AG09319 (cell line): Measurements from ENCODE around the gene LUZP1.

Experiments used
- DNase-seq: peaks from one replicate; pipeline ENCODE4 v3.0.0-alpha.2; 2010; ENCODE audit warnings: low read depth; ENCODE audit errors: extremely low read depth
- TF ChIP-seq, protein P1 (sequence below): IDR thresholded peaks from 2 replicates; pipeline ENCODE4 v1.5.1; 2011; ENCODE audit warnings: low read depth, mild to moderate bottlenecking, inconsistent platforms, low read length, moderate library complexity

LUZP1 gene

DNA sequence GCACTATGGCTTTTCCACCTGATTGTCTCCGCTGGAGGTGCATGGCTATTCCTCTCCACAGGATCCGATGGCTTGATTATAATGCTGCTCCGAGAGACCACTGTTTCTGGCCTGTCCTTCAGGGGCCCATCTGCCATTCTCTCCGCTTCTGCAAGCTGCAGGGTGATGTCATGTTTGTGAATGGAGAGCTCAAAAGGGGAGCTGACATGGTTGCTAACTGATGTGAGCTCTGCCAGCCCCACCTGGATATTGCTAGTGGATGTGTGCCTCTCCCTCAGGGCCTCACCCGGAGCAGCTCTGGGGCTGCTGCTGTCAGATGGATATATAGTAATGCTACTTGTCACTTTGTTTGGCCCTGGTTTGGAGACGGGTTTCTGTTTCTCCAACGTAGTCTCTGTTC is 77.1 kb downstream of the LUZP1 start:
- TF ChIP-seq, protein P1, sequence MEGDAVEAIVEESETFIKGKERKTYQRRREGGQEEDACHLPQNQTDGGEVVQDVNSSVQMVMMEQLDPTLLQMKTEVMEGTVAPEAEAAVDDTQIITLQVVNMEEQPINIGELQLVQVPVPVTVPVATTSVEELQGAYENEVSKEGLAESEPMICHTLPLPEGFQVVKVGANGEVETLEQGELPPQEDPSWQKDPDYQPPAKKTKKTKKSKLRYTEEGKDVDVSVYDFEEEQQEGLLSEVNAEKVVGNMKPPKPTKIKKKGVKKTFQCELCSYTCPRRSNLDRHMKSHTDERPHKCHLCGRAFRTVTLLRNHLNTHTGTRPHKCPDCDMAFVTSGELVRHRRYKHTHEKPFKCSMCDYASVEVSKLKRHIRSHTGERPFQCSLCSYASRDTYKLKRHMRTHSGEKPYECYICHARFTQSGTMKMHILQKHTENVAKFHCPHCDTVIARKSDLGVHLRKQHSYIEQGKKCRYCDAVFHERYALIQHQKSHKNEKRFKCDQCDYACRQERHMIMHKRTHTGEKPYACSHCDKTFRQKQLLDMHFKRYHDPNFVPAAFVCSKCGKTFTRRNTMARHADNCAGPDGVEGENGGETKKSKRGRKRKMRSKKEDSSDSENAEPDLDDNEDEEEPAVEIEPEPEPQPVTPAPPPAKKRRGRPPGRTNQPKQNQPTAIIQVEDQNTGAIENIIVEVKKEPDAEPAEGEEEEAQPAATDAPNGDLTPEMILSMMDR, result no peak
- DNase-seq, result no peak

DNA sequence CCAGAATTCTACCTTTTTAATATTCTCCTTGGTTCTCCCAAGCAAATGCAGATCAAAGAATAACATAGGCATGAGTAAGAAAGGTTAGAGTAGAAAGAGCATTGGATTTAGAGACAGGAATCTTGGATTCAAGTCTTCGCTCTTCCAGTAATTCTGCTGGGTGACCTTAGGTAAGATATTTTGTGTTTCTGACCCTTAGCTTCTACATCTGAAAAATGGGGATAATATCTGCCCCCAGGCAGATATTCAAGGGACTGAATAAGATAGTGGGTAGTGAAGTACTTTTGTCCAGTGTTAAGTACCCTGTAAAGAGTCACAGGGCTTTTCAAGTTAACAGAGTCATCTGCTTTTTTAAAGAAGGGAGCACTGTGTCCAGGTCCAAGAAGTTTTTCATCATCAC is 78.6 kb downstream of the LUZP1 start:
- DNase-seq, result no peak
- TF ChIP-seq, protein P1, result no peak

DNA sequence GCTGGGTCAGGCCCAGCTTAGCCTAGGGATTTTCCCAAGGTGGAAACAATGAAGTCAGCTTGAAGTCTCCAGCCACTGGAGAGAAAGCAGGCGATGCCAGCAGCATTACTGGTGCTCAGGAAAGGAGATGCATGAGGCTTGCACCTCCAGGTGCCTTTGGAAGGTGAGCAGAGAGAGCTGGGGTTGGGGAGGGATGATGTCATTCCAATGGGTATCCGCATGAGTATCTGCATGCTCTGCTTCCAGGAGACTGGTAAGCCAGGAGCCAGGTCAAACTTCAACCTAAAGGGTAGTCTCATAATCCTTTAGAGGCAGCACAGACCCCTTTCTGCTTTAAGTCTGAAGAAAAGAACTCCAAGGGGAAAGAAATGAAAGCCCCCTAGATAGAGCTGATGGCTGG is 80.6 kb downstream of the LUZP1 start:
- TF ChIP-seq, protein P1, result no peak

DNA sequence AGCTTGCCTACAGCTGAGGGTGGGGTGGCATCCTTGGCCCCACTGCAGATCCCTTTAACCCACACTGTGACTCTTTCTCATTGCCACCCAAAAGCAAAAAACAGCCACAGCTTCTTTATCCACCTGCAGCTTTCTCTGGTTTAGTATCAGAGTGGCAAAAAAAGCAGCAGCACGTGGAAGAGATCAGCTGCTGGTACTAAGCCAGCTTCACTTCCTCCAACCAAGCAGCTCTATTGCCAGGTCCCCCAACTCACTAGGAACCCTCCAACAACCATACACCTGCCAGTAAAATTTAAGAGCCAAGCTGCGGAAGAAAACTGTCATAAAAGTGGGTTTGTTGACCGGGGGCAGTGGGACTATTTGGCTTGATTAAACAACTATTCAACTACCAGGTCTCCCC is 83.0 kb downstream of the LUZP1 start:
- DNase-seq, result no peak
- TF ChIP-seq, protein P1, result no peak

More for the DNA sequence above, 80.6 kb downstream of the LUZP1 start:
- no peak for DNase-seq

DNA sequence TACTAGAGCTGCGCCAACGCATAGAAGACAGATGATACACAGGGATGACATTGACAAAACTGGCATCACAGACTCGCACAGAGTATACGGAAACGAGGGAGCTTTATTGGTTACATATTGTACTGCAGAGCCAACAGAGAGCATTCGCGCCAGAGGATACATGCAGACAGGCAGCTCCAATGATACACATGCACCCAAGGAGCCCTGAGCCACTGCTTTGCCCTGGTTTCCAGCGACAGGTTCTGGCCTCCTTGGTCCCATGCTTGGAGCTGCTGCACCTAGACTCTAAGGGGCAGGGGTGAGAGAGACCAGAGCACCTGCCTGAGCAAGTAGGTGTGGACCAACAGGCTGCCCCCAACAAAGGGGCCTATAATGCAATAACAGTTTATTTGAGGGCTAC is 83.8 kb downstream of the LUZP1 start:
- TF ChIP-seq, protein P1, result no peak
- no peak for DNase-seq

DNA sequence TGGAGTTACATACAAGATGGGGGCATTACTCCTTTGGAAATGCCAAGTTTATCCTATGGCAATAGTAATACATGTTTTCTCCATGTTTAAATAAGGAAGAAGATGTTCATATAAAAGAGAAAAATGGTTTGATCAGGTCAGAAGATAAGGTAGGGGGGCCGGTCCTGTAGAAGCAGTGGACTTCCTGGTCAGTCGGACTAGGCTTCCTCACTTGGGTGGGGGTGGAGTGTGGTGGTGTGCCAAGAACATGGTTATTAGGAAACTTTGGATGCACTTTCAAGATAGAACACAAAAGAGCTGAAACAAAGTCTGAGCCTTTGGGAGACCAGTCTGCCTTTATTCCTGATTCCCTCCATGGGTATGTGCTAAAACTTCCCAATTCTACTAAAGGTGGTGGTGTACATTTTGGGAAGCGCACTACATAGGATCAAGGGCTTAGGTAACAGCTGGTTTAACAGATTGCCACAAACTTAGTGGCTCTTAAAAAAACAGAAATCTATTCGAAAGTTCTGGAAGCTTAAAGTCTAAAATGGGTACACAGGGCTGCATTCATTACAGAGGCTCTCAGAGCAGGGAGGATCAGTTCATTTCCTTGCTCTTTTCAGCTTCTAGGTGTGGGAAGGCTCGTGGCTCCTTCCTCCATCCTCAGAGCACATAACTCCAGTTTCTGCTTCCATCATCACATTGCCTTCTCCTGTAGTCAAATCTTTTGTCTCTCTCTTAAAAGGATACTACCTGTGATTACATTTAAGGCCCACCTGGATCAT is 84.8 kb downstream of the LUZP1 start:
- TF ChIP-seq, protein P1, result no peak
- DNase-seq, result no peak

DNA sequence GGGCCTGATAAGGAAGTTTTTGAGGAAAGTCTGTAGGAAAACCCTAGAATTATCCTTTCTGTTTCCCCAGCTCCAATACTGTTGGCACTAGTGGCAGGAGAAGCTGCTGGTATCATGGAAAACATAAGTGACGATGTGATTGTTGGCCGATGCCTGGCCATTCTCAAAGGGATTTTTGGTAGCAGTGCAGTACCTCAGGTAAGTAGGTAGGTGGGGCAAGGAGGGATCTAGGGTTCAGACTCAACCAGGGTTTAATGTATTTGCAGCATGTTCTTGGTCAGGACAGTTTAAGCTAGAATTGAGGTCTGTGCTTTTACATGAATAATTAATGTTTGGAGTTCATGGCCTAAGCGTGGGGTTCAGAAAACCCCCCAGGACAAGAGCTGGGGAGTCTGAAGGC is 87.3 kb downstream of the LUZP1 start:
- TF ChIP-seq, protein P1, result no peak; the same call in 1 of the 2 replicates
- DNase-seq, result no peak
